ENCODE results near the gene NKX3-2. TPM values are rescaled to one million over a fixed set of nuclear protein-coding genes. Genes with fewer than 3 reads are reported as not detected.

NKX3-2 gene
- total RNA-seq, 1 experiment from 2014 or later = 2.4 TPM

GRCh38 chr4:13529128-13529919 is 15.0 kb downstream of the NKX3-2 start:
- intact Hi-C loops (cut with micrococcal nuclease; ENCODE audit: unreplicated experiment) = no loop called here
- POLR2A ChIA-PET (ENCODE audit: low non-redundant PET) = no interaction called here
- H3K27ac ChIP-seq (ENCODE audit: low read depth, low read length, poor library complexity, severe bottlenecking) = no peak overlapping the region
- H3K27me3 ChIP-seq (replicated peaks; ENCODE audit: insufficient read depth, low read depth, low read length, poor library complexity) = no peaks in the 10 kb centered on the region
- peaks cover 7% of the 10 kb centered on the region for H3K4me1 ChIP-seq (ENCODE audit: insufficient read depth, low read length, poor library complexity, severe bottlenecking)
- CTCF ChIA-PET = no interaction called here
- no TSS peak for BruUV-seq (replicated peaks)
- DNase-seq (ENCODE audit: low spot score) = no peak
- no peak for TF ChIP-seq EZH2 (IDR thresholded peaks at IDR 0.05; ENCODE audit: borderline replicate concordance, low read depth, low read length, poor library complexity, severe bottlenecking)
- TF ChIP-seq, protein P1, sequence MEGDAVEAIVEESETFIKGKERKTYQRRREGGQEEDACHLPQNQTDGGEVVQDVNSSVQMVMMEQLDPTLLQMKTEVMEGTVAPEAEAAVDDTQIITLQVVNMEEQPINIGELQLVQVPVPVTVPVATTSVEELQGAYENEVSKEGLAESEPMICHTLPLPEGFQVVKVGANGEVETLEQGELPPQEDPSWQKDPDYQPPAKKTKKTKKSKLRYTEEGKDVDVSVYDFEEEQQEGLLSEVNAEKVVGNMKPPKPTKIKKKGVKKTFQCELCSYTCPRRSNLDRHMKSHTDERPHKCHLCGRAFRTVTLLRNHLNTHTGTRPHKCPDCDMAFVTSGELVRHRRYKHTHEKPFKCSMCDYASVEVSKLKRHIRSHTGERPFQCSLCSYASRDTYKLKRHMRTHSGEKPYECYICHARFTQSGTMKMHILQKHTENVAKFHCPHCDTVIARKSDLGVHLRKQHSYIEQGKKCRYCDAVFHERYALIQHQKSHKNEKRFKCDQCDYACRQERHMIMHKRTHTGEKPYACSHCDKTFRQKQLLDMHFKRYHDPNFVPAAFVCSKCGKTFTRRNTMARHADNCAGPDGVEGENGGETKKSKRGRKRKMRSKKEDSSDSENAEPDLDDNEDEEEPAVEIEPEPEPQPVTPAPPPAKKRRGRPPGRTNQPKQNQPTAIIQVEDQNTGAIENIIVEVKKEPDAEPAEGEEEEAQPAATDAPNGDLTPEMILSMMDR (conservative IDR thresholded peaks at IDR 0.05; ENCODE audit: low read depth, low read length) = no peak
- no peaks in the 10 kb centered on the region for H3K9me3 ChIP-seq (ENCODE audit: low read depth, low read length, poor library complexity, severe bottlenecking)
- peak overlapping the region; percentile 8 for H3K4me3 ChIP-seq (ENCODE audit: low read depth, low read length, poor library complexity, severe bottlenecking)
- no peaks in the 10 kb centered on the region for H3K36me3 ChIP-seq (ENCODE audit: insufficient read depth, low read length, poor library complexity, severe bottlenecking)

DNA sequence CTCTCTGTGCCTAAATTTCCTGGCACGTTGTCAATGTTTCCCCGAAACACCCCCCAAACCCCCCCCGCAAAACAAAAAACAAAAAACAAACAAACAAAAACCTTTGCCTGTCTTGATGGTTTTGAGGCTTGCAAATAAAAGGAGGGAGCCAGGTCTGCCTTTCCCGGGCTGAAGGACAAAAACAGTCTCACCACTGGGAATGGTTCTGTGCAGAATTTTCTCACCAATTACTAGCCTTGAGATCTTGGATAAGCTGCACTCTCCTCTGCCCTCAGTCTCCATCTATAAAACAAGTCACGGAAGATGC is 15.5 kb downstream of the NKX3-2 start:
- no TSS peak for BruUV-seq (replicated peaks)
- no peaks in the 10 kb centered on the region for H3K9me3 ChIP-seq (ENCODE audit: low read depth, low read length, poor library complexity, severe bottlenecking)
- CTCF ChIA-PET = no interaction called here
- no peaks in the 10 kb centered on the region for H3K27me3 ChIP-seq (replicated peaks; ENCODE audit: insufficient read depth, low read depth, low read length, poor library complexity)
- H3K4me3 ChIP-seq (ENCODE audit: low read depth, low read length, poor library complexity, severe bottlenecking) = peak overlapping the region; percentile 8
- H3K27ac ChIP-seq (ENCODE audit: low read depth, low read length, poor library complexity, severe bottlenecking) = no peak overlapping the region
- no peaks in the 10 kb centered on the region for H3K36me3 ChIP-seq (ENCODE audit: insufficient read depth, low read length, poor library complexity, severe bottlenecking)
- intact Hi-C loops (cut with micrococcal nuclease; ENCODE audit: unreplicated experiment) = no loop called here
- TF ChIP-seq, protein P1 (conservative IDR thresholded peaks at IDR 0.05; ENCODE audit: low read depth, low read length) = no peak
- no peak for TF ChIP-seq EZH2 (IDR thresholded peaks at IDR 0.05; ENCODE audit: borderline replicate concordance, low read depth, low read length, poor library complexity, severe bottlenecking)
- POLR2A ChIA-PET (ENCODE audit: low non-redundant PET) = no interaction called here
- H3K4me1 ChIP-seq (ENCODE audit: insufficient read depth, low read length, poor library complexity, severe bottlenecking) = peaks cover 7% of the 10 kb centered on the region
- DNase-seq (ENCODE audit: low spot score) = no peak

DNA sequence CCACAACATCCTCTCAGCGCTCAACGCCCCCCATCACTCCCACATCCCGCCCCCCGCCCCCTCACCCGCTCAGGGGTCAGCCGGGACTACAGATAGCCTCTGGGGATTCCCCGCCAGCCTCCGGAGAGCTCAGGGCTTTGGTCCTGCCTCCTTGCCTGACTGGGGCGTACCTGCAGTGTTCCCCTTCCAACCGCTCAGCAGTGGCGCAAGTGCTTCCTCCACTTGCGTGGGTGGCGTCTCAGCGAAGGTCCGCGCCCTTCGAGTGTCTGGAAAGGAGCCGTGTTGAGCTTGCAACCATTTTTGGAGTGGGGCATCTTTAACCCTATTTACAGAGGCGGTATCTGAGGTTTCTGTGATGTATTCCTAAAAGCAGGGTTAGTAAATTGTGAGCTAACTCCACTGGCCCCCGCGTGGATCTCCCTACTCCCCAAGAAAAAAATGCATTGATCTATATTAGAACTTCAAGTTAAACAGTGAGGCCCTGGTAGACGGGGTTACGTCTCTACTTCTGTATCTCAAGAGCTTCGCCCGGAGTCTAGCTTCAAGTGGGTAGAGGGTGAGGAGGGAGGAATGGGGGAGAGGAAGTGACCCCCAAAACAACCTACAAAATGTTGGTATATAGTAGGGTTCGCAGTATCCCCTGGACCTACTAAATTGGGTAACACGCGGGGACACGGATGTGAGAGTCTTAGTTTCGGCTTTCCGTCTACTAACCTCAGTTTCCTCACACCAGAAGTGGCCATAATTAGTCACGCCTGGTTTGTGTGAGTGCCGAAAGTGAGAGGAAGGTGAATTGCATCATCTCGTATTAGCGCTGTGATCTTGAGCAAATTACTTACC is 16.1 kb downstream of the NKX3-2 start:
- ChIA-PET CTCF (no interaction called here), POLR2A (ENCODE audit: low non-redundant PET) (no interaction called here)
- H3K27ac ChIP-seq (ENCODE audit: low read depth, low read length, poor library complexity, severe bottlenecking) = no peak overlapping the region
- no peaks in the 10 kb centered on the region for H3K27me3 ChIP-seq (replicated peaks; ENCODE audit: insufficient read depth, low read depth, low read length, poor library complexity)
- no TSS peak for BruUV-seq (replicated peaks)
- intact Hi-C loops (cut with micrococcal nuclease; ENCODE audit: unreplicated experiment) = no loop called here
- TF ChIP-seq EZH2 (IDR thresholded peaks at IDR 0.05; ENCODE audit: borderline replicate concordance, low read depth, low read length, poor library complexity, severe bottlenecking) = no peak
- TF ChIP-seq, protein P1 (conservative IDR thresholded peaks at IDR 0.05; ENCODE audit: low read depth, low read length) = no peak
- H3K9me3 ChIP-seq (ENCODE audit: low read depth, low read length, poor library complexity, severe bottlenecking) = no peaks in the 10 kb centered on the region
- peak; percentile 22 for DNase-seq (ENCODE audit: low spot score)
- peaks cover 7% of the 10 kb centered on the region for H3K4me1 ChIP-seq (ENCODE audit: insufficient read depth, low read length, poor library complexity, severe bottlenecking)
- no peaks in the 10 kb centered on the region for H3K36me3 ChIP-seq (ENCODE audit: insufficient read depth, low read length, poor library complexity, severe bottlenecking)
- no peak overlapping the region for H3K4me3 ChIP-seq (ENCODE audit: low read depth, low read length, poor library complexity, severe bottlenecking)

Measured in A673 (cell line).